K562 (cell line): Measurements from ENCODE around the gene C1orf167. TPM values are rescaled to one million over a fixed set of nuclear protein-coding genes. Genes with fewer than 3 reads are reported as not detected.
A peak's percentile ranks its signal among the peaks of the same experiment; 100 is the strongest.

ENCODE experiments used
- ATAC-seq: fragments of 200-7000 bp; cut with Tn5 transposase; 3 replicates; pipeline ENCODE4 v1.9.1; 2020; ENCODE audit warnings: moderate library complexity
- BruUV-seq: library from RNA; stranded (reverse); fragments of 400-500 nt; replicated peaks from 2 replicates; lab custom pipeline; 2021; lab: Mats Ljungman, UMichigan
- CTCF ChIA-PET: fragments of 300-600 bp; formaldehyde crosslinking; extraction: SDS; loops from one replicate; lab custom pipeline; 2021; ENCODE audit warnings: low intra/inter-chr PET ratio; lab: Yijun Ruan, JAX
- POLR2A ChIA-PET: fragments of 300-600, 350-650 bp; sonication (Branson Sonifier 250); formaldehyde crosslinking; extraction: SDS; loops from one replicate; lab custom pipeline; 2021; ENCODE audit warnings: antibody characterized with exemption, inconsistent platforms; lab: Yijun Ruan, JAX
- DNase-seq, 4 experiments: peaks; one replicate each; pipeline versions ENCODE4 v3.0.0 to v3.0.0-alpha.2; 2011 to 2018; ENCODE audit warnings: low spot score in 3 of 4, mixed read lengths in 3 of 4; ENCODE audit errors: extremely low read depth in 1 of 4
- FAIRE-seq: peaks from 2 replicates; lab custom pipeline; 2011; peaks lifted over from hg19 to GRCh38; lab: Jason Lieb, UNC
- H2AFZ ChIP-seq: 2 replicates; pipeline ENCODE4 v1.6.0; 2011; ENCODE audit warnings: low read depth, low read length, control low read depth, inconsistent platforms
- H3K27ac ChIP-seq: fragments of 200-600 bp; 3 replicates; pipeline ENCODE4 v1.8.0; 2011; ENCODE audit warnings: low read depth, mild to moderate bottlenecking, control low read depth, inconsistent platforms, low read length, moderate library complexity, mixed read lengths; ENCODE audit errors: extremely low read depth
- H3K27me3 ChIP-seq, 2 experiments: fragments of 300-600 bp in 1 of 2; 2 replicates in 1 of 2; 3 replicates in 1 of 2; pipeline versions ENCODE4 v1.6.0 to v1.8.0; 2011; ENCODE audit warnings: inconsistent platforms in 2 of 2, low read length in 2 of 2, mild to moderate bottlenecking in 1 of 2, mixed read lengths in 1 of 2, moderate library complexity in 1 of 2; ENCODE audit not compliant: control insufficient read depth in 2 of 2, insufficient read depth in 2 of 2
- H3K36me3 ChIP-seq: fragments of 300-600 bp; 3 replicates; pipeline ENCODE4 v1.8.0; 2011; ENCODE audit warnings: mild to moderate bottlenecking, low read length, inconsistent platforms; ENCODE audit not compliant: control insufficient read depth, insufficient read depth
- H3K4me1 ChIP-seq, 2 experiments: fragments of 200-600 bp in 1 of 2; replicated peaks in 1 of 2; 2 replicates in 1 of 2; 3 replicates in 1 of 2; pipeline versions ENCODE4 v1.5.1 to v1.8.0; 2011; ENCODE audit warnings: inconsistent platforms in 2 of 2, low read length in 2 of 2, mild to moderate bottlenecking in 1 of 2, mixed read lengths in 1 of 2, moderate library complexity in 1 of 2; ENCODE audit not compliant: control insufficient read depth in 2 of 2, insufficient read depth in 2 of 2
- H3K4me2 ChIP-seq: 2 replicates; pipeline ENCODE4 v1.6.1; 2011; ENCODE audit warnings: low read length, control low read depth, inconsistent platforms, mixed read lengths; ENCODE audit not compliant: insufficient read depth
- H3K4me3 ChIP-seq: fragments of 200-600 bp; sonication (generic), shearing (Covaris generic); 2 replicates; pipeline ENCODE4 v1.5.1; 2016; ENCODE audit warnings: control low read depth, inconsistent platforms
- H3K79me2 ChIP-seq: fragments of 200-600 bp; 3 replicates; pipeline ENCODE4 v1.8.0; 2011; ENCODE audit warnings: low read length, inconsistent platforms; ENCODE audit not compliant: control insufficient read depth, insufficient read depth
- H3K9ac ChIP-seq, 2 experiments: 2 replicates each; pipeline versions ENCODE4 v1.6.0 to v1.6.1; 2011; ENCODE audit warnings: low read depth in 2 of 2, low read length in 2 of 2, control low read depth in 1 of 2, inconsistent platforms in 1 of 2, mild to moderate bottlenecking in 1 of 2, mixed read lengths in 1 of 2; ENCODE audit not compliant: insufficient read depth in 1 of 2
- H3K9me1 ChIP-seq: one replicate; pipeline ENCODE4 v1.6.0; 2011; ENCODE audit warnings: inconsistent platforms, mild to moderate bottlenecking, low read length, moderate library complexity; ENCODE audit not compliant: control insufficient read depth, insufficient read depth
- H3K9me3 ChIP-seq: replicated peaks from 2 replicates; pipeline ENCODE4 v1.5.1; 2011; ENCODE audit warnings: low read depth, low read length, inconsistent platforms; ENCODE audit not compliant: control insufficient read depth, insufficient read depth
- H4K20me1 ChIP-seq: replicated peaks from 2 replicates; pipeline ENCODE4 v1.6.1; 2011; ENCODE audit warnings: low read length, inconsistent platforms, mixed read lengths; ENCODE audit not compliant: control insufficient read depth, insufficient read depth
- ADNP ChIP-seq: fragments of 200-800 bp; sonication (Bioruptor generic); IDR thresholded peaks from 2 replicates; pipeline ENCODE4 v1.6.1; 2016; ENCODE audit warnings: missing genetic modification characterization, missing compliant biosample characterization
- BCOR ChIP-seq: fragments of 450-650 bp; IDR thresholded peaks from 2 replicates; pipeline ENCODE4 v1.6.1; 2016
- CBX1 ChIP-seq: sonication (generic); IDR thresholded peaks from 2 replicates; pipeline ENCODE4 v1.6.1; 2016; ENCODE audit warnings: antibody characterized with exemption, low read depth, mild to moderate bottlenecking
- CBX3 ChIP-seq, 2 experiments: IDR thresholded peaks; 1 replicate in 1 of 2; 2 replicates in 1 of 2; pipeline ENCODE4 v1.6.1; 2012; ENCODE audit warnings: inconsistent platforms in 2 of 2, low read length in 2 of 2, borderline replicate concordance in 1 of 2, control low read depth in 1 of 2
- CHD4 ChIP-seq: fragments of 200-600 bp; sonication (generic); IDR thresholded peaks from 3 replicates; pipeline ENCODE4 v1.6.1; 2012; ENCODE audit warnings: low read depth, mild to moderate bottlenecking, mixed read lengths, low read length, inconsistent platforms; ENCODE audit not compliant: insufficient read depth, insufficient replicate concordance, poor library complexity, severe bottlenecking
- DEAF1 ChIP-seq: fragments of 450-650 bp; formaldehyde crosslinking; IDR thresholded peaks from 2 replicates; pipeline ENCODE4 v1.4.0; 2020; ENCODE audit warnings: mild to moderate bottlenecking, moderate library complexity
- E2F6 ChIP-seq, 2 experiments: IDR thresholded peaks; 2 replicates each; pipeline ENCODE4 v1.6.1; 2011; ENCODE audit warnings: borderline replicate concordance in 1 of 2, control low read depth in 1 of 2, low read depth in 1 of 2, low read length in 1 of 2, mild to moderate bottlenecking in 1 of 2, mixed read lengths in 1 of 2, moderate library complexity in 1 of 2; ENCODE audit not compliant: insufficient read depth in 1 of 2, insufficient read length in 1 of 2, poor library complexity in 1 of 2, severe bottlenecking in 1 of 2; ENCODE audit errors: extremely low read depth in 1 of 2
- ESRRA ChIP-seq: fragments of 450-650 bp; IDR thresholded peaks from 2 replicates; pipeline ENCODE4 v1.6.1; 2014; ENCODE audit warnings: low read depth, mild to moderate bottlenecking, moderate library complexity, borderline replicate concordance
- ETV1 ChIP-seq: fragments of 450-650 bp; conservative IDR thresholded peaks from 2 replicates; pipeline ENCODE4 v1.6.1; 2016; ENCODE audit warnings: missing genetic modification characterization, control low read depth, low read depth, missing compliant biosample characterization
- HDAC2 ChIP-seq: fragments of 450-650 bp; IDR thresholded peaks from 2 replicates; pipeline ENCODE4 v1.6.1; 2016; ENCODE audit warnings: mild to moderate bottlenecking
- HDAC6 ChIP-seq: IDR thresholded peaks from 2 replicates; pipeline ENCODE4 v1.6.1; 2012; ENCODE audit warnings: low read depth, mild to moderate bottlenecking, control low read depth, inconsistent platforms, low read length, moderate library complexity
- HLTF ChIP-seq: fragments of 450-650 bp; IDR thresholded peaks from 2 replicates; pipeline ENCODE4 v1.6.1; 2016
- PHF20 ChIP-seq: fragments of 450-650 bp; IDR thresholded peaks from 2 replicates; pipeline ENCODE4 v1.6.1; 2018; ENCODE audit not compliant: partially characterized antibody
- PPARD ChIP-seq: fragments of 250-450 bp; sonication (Bioruptor Pico); IDR thresholded peaks from 2 replicates; pipeline ENCODE4 v1.8.0; 2022; ENCODE audit warnings: inconsistent platforms, mild to moderate bottlenecking, moderate library complexity
- PTBP1 ChIP-seq: fragments of 200-400 bp; formaldehyde crosslinking; IDR thresholded peaks from 2 replicates; pipeline ENCODE4 v1.6.1; 2017; ENCODE audit warnings: low read depth, low read length
- RBM25 ChIP-seq: fragments of 200-400 bp; formaldehyde crosslinking; IDR thresholded peaks from 2 replicates; pipeline ENCODE4 v1.6.1; 2018; ENCODE audit warnings: low read length, low read depth, moderate library complexity; ENCODE audit not compliant: severe bottlenecking
- RCOR1 ChIP-seq, 2 experiments: IDR thresholded peaks; 2 replicates each; pipeline ENCODE4 v1.6.1; 2012; ENCODE audit warnings: low read depth in 2 of 2, low read length in 2 of 2, borderline replicate concordance in 1 of 2, improper control_type of control experiment in 1 of 2
- SIX5 ChIP-seq, 2 experiments: IDR thresholded peaks; 2 replicates each; pipeline ENCODE4 v1.6.1; 2011; ENCODE audit warnings: low read length in 2 of 2, borderline replicate concordance in 1 of 2, low read depth in 1 of 2, mild to moderate bottlenecking in 1 of 2, moderate library complexity in 1 of 2; ENCODE audit not compliant: insufficient read depth in 1 of 2
- SMARCA5 ChIP-seq: fragments of 450-650 bp; IDR thresholded peaks from 2 replicates; pipeline ENCODE4 v1.6.1; 2016
- SNIP1 ChIP-seq: fragments of 450-650 bp; IDR thresholded peaks from 2 replicates; pipeline ENCODE4 v1.7.1; 2017; ENCODE audit warnings: low read depth, mild to moderate bottlenecking
- STAG1 ChIP-seq: sonication (generic); formaldehyde crosslinking; IDR thresholded peaks from 2 replicates; pipeline ENCODE4 v1.5.0; 2020; ENCODE audit warnings: missing genetic modification reagents, borderline replicate concordance
- ZNF140 ChIP-seq: fragments of 250-450 bp; sonication (Bioruptor Pico); IDR thresholded peaks from 2 replicates; pipeline ENCODE4 v1.8.0; 2021; ENCODE audit warnings: moderate library complexity, mild to moderate bottlenecking, inconsistent platforms
- WGBS: fragments of 100-300 bp; shearing (Covaris generic); methylation state at CpG from one replicate; pipeline ENCODE4 v1.1.6; 2016; ENCODE audit warnings: low coverage, mixed read lengths; ENCODE audit not compliant: insufficient coverage; ENCODE audit errors: missing lambda C conversion rate; 5-methylcytosine and 5-hydroxymethylcytosine counted together
- in situ Hi-C: fragments of 300-500 bp; cut with MboI; formaldehyde crosslinking; loops from 4 replicates; pipeline ENCODE4 v1.15.0; 2018; ENCODE audit warnings: inconsistent platforms, mixed read lengths
- intact Hi-C: fragments of 100-400 bp; cut with micrococcal nuclease; formaldehyde crosslinking; loops from 2 replicates; pipeline ENCODE4 v1.14.2; 2022
- polyA plus RNA-seq, 8 experiments: library from polyadenylated mRNA; depleted of rRNA in 4 of 8; stranded (reverse) in 5 of 8; unstranded in 3 of 8; fragments of >200 nt; fragmentation: Nextera tagmentation in 2 of 8; fragmentation: Illumina TruSeq in 1 of 8; extraction: Ambion mirVana in 2 of 8; extraction: Trizol in 1 of 8; gene quantifications; 2 replicates each; pipeline versions ENCODE4 v1.2.1 to v1.2.3, GENCODE V29; 2011 to 2014; ENCODE audit warnings: inconsistent platforms in 1 of 8, missing spikeins in 1 of 8
- total RNA-seq, 7 experiments: library from RNA; depleted of rRNA in 6 of 7; stranded (reverse); fragments of >200 nt in 6 of 7; fragmentation: Illumina TruSeq in 2 of 7; extraction: Trizol in 2 of 7; gene quantifications; 2 replicates each; pipeline versions ENCODE4 v1.2.1 to v1.2.3, GENCODE V29; 2011 to 2021; ENCODE audit warnings: low replicate concordance in 1 of 7

The C1orf167 gene
- total and polyA plus RNA-seq, 9 of the 15 experiments (the other 6 are each of a cell fraction or from before 2014, with no cell fraction given), result 0.22 to 0.86 (median 0.31) TPM; not detected in 2

DNA sequence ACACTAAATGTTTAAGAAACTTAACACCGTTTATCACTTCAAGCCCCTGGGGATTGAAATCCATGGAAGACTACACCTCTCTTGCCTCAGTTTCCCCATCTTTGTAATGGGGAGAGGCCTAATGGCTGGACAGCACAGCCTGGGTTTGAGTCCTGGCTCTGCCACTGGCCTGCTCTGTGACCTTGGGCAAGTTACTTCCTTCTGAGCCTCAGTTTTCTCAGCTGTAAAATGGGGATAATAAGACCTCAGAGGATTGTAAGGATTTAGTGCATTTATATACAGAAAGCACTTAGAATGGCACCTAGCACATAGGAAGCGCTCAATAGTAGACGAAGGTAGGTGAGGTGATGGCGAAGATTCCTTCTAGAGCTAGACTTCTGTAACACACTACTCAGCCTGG lies 20.5 kb upstream of the C1orf167 start:
- no peak for DNase-seq
- H3K9ac ChIP-seq, result no peak overlapping the region; a peak in 2 of 4 replicates
- H2AFZ ChIP-seq, result no peak overlapping the region
- no peaks in the 10 kb centered on the region for H3K27me3 ChIP-seq
- H3K36me3 ChIP-seq, result peaks cover 22% of the 10 kb centered on the region; the same call in 2 of the 3 replicates
- no peak for FAIRE-seq
- intact Hi-C loops, result no loop called here
- no peaks in the 10 kb centered on the region for H3K9me3 ChIP-seq
- H3K4me3 ChIP-seq, result no peak overlapping the region
- WGBS, result 83% methylated on average over 4 of the region's 4 CpGs
- peaks cover 48% of the 10 kb centered on the region for H3K79me2 ChIP-seq
- no peak for ATAC-seq
- ChIA-PET CTCF (no interaction called here), POLR2A (interaction anchor here (0.9 to 3.1 kb wide), 8 partner anchors 11 to 704 kb away, joined by 3 to 15 read pairs (median 4); no protein-coding TSS in a partner anchor)
- peaks cover 7% of the 10 kb centered on the region for H3K9me1 ChIP-seq
- no peak overlapping the region for H3K27ac ChIP-seq
- no TSS peak for BruUV-seq
- no peak overlapping the region; the same call in 1 of the 2 replicates for H3K4me2 ChIP-seq
- in situ Hi-C loops, result no loop called here
- peaks cover 48 to 55% of the 10 kb centered on the region in 2 experiments for H3K4me1 ChIP-seq
- no peaks in the 10 kb centered on the region for H4K20me1 ChIP-seq
- TF ChIP-seq SMARCA5 (peak; percentile 93), BCOR (peak; percentile 99), DEAF1 (CRISPR knock-in tag) (no peak), STAG1 (CRISPR knock-in tag) (no peak), ETV1 (peak; percentile 62), SIX5 (IDR thresholded peaks at IDR 0.05; ENCODE audit: borderline replicate concordance in 1 of 2, insufficient read depth in 1 of 2, low read depth in 1 of 2, low read length in 2 of 2) (peak in 1 of 2 experiments; percentile 19; a peak in 1 of 4 replicates), PTBP1 (0 out of 2 replicates have a peak, but pooled peaks have one; percentile 47), SNIP1 (no peak), ZNF140 (no peak), CBX3 (IDR thresholded peaks at IDR 0.05; ENCODE audit: borderline replicate concordance in 1 of 2, low read length in 2 of 2) (peak in 1 of 2 experiments; percentile 61; a peak in 1 of 3 replicates), PPARD (CRISPR knock-in tag) (no peak), E2F6 (IDR thresholded peaks at IDR 0.05; ENCODE audit: borderline replicate concordance in 1 of 2, extremely low read depth in 1 of 2, insufficient read depth in 1 of 2, insufficient read length in 1 of 2, low read depth in 1 of 2, low read length in 1 of 2, poor library complexity in 1 of 2, severe bottlenecking in 1 of 2) (no peak), CHD4 (peak; percentile 99), RCOR1 (IDR thresholded peaks at IDR 0.05; ENCODE audit: borderline replicate concordance in 1 of 2, low read depth in 2 of 2, low read length in 2 of 2) (peak in 1 of 2 experiments; percentile 85; a peak in 2 of 4 replicates), PHF20 (peak; percentile 57), RBM25 (peak; percentile 96), ADNP (tag) (peak; percentile 99), HLTF (no peak), HDAC6 (no peak), CBX1 (peak; percentile 87; the same call in 1 of the 2 replicates), ESRRA (peak; percentile 74), HDAC2 (peak; percentile 94)
